NCI-H1694 treated with DMSO at 0.1 percent for 48 hours (cell line): ENCODE results near the gene MDFI.

Experiments used
- DNase-seq: peaks from one replicate; lab custom pipeline; 2025; lab: John Stamatoyannopoulos, UW

Gene MDFI

DNA sequence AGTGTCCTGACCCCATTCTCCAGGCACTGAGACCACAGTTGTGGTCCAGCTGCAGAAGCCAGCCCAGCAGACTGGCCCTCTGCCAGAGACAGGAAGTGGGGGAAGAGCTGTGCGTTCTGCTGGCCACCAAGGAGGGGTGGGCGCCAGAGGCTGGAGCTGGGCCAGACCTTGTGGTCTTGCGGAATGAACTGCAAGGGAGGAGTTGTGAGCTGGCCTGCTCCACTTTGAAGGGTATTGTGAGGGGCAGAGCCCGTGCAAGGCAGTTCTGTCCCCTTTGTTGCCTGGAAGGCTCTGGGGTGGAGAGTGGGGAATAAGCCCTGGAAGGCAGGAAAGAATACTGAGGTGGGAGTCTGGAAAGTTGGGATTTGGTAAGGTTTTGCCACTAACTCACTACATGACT lies 3.6 kb upstream of the MDFI start:
- DNase-seq = no peak

- no peak for DNase-seq
Observed at GRCh38 chr6:41635365-41635764, 2.9 kb upstream of the MDFI start.

- DNase-seq = no peak
Observed at GRCh38 chr6:41636833-41637193, 1.5 kb upstream of the MDFI start.

DNA sequence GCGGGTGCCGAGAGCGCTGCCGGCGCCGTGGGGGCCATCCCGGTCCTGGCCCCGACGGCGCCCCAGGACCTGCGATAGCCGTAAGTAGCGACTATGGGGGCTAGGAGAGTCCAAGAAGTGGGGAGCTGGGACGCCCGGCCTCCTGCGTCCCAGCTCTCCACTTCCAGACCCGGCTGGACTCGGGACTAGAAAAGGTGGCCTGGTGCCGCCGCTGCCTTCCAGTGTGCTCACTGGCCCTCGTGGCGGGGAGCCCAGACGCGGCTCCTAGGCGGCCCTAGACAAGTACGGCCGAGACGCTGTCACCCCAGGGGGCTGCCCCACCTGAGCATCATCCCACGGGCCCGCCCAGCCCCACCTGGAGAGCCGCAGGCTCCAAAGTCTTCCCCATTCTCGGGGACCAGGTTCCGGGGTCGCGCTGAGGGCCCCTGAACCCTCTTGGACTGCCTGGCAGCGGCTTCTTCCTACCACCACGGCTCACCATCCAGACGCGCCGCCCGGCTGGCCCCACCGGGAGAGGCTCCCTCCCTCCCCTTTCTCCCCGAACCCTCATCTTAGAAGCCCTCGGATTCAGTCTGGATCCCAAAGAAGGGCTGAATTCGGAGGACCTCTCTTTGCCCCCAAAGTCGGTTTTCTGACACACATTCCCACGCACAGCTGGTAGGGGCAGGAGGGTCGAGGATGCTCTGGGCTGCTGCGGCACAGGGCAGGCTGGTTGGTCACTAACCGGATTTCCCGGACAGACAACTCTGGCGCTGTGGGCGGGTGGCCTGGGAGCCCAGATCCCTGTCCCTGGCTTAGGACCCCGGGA lies 870 bp upstream of the MDFI start:
- DNase-seq = no peak

- no peak for DNase-seq
Observed at GRCh38 chr6:41638935-41639808, 904 bp downstream of the MDFI start.

DNA sequence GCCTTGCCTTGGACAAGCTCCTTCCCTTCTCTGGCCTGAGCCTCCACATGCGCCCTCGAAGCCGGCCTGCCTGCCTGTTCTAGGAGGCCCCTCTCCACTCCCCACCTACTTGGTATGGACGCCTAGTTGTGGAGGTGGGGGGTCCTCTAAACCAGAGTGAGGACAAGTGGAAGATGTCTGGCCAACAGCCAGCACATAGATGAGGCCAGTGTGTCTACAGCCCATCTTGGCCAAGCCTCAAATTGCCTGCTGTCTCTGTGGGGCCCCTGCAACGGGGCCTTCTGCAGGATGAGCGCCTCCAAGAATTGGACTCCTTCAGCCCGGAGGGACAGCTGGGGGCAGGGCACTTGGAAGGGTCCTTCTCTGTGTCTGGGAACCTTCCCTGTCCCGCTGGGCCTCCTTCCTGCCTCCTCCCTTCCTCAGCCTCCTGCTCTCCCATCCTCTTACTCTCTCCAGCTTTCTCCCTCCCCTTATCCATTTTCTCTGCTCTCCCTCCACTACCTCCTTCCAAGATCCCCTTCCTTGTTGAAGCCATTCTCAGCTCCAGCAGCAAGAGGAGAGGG lies 1.6 kb downstream of the MDFI start:
- DNase-seq = no peak

DNA sequence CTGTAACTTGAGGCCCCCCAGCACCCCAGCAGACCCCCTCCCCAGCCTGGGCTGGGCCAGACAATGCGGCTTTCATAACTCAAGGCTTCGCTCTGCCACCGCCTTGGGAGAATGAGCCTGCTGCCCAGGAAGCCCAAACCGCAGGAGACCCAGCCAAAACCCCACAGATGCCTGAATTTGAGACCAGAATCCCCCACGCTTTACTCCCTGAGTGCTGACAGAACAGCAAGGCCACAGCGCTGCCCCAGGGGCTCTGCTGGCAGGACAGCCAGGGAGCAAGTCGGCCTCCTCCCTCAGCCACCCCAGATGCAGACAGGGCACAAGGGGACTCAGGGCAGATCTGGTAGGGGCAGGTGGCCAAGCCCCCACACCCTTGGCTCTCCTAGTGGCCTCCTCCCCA lies 2.2 kb downstream of the MDFI start:
- DNase-seq = no peak

DNA sequence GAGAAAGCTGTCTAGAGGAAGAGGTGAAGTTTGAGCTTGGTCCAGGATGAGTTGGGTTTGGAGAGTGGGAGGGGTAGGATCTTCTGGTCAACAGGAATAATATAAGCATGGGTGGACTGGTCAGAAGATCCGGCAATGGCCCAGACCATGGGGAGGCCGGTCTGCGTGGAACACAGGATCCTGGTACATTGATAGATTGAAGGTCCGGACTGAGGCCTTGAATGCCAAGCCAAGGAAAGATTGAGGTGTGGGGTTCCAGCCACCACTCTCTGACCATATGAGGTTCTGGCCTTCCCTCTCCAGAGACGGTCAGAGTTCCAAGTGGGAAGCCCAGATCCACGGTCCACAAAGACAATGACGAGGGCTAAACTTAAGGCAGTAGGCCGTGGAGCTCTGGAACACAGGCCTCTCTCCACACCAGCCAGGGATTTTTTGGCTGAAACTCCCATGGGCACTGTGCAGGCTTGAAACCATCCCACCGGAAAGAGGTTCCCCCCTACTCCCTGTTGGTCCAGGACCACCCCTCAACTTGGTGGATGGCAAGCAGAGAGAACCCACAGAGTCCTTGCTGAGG lies 3.2 kb downstream of the MDFI start:
- DNase-seq = no peak

- DNase-seq = no peak
Observed at GRCh38 chr6:41642090-41642959, 4.1 kb downstream of the MDFI start.

GRCh38 chr6:41642960-41643898 lies 5.0 kb downstream of the MDFI start:
- DNase-seq = no peak

GRCh38 chr6:41643899-41644269 lies 5.6 kb downstream of the MDFI start:
- DNase-seq = no peak

- peak; percentile 53 for DNase-seq
Observed at GRCh38 chr6:41644297-41644879, 6.1 kb downstream of the MDFI start.

- no peak for DNase-seq
Observed at GRCh38 chr6:41645007-41645618, 6.8 kb downstream of the MDFI start.

DNA sequence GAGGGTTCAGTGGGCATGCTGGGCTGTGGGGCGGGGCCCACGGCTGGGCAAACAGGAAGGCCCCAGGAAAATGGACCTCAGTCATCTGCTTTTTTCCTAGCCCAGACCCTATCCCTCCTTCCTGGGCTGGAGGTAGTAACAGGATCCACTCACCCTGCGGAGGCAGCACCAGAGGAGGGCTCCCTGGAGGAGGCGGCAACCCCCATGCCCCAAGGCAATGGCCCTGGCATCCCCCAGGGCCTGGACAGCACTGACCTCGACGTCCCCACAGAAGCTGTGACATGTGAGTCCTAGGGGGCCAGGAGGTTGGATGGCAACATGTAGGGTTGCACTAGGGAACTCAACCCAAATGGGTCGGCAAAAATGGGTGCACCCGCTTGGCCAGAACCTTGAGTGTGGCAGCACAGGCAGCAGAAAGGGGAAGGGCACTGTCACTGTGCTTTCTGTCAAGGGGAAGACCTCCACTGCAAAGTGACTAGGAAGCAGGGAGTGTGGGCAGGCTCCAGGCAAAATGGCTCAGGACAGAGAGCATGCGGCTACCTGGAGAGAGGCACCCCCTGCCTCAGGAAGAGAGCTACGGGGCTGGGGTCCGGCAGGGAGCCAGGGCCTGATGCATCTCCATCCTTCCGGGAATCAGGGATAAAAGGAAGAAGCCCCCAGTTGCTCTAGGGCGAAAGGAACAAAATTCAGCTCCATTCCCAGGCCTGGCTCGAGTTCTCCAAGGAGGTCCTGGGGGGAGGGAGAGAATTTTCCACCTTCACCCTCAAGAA lies 7.9 kb downstream of the MDFI start:
- no peak for DNase-seq

- DNase-seq = no peak
Observed at GRCh38 chr6:41647061-41647511, 8.8 kb downstream of the MDFI start.

GRCh38 chr6:41648070-41648585 lies 9.9 kb downstream of the MDFI start:
- no peak for DNase-seq

DNA sequence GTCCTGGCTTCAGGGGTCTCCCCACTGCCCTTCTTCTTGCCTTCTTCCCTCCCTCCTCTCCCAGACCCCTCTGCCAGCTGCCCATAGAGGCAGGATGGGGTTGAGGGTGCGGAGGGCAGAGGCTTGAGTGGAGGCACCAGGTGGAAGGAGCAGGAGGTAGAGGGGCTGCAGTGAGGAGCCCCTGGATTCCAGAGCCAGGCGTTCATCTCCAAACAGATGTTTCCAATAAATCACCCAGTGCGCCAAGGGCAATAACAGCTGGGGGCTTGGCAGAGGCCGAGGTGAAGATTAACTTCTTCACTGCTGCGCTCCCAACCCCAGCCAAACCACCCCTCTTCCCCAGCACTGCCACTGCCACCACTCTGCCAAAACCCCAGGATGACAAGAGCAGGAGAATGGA lies 10.7 kb downstream of the MDFI start:
- no peak for DNase-seq

DNA sequence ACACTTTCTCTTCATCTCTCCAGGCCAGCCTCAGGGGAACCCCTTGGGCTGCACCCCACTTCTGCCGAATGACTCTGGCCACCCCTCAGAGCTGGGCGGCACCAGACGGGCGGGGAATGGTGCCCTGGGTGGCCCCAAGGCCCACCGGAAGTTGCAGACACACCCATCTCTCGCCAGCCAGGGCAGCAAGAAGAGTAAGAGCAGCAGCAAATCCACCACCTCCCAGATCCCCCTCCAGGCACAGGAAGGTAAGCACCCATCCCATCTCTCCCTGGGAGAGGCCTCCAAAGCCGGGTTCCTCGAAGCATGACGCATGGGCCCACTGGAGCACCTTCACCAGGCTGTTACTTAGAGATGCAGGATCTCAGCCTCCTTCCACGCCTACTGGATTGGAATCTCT lies 11.3 kb downstream of the MDFI start:
- no peak for DNase-seq

DNA sequence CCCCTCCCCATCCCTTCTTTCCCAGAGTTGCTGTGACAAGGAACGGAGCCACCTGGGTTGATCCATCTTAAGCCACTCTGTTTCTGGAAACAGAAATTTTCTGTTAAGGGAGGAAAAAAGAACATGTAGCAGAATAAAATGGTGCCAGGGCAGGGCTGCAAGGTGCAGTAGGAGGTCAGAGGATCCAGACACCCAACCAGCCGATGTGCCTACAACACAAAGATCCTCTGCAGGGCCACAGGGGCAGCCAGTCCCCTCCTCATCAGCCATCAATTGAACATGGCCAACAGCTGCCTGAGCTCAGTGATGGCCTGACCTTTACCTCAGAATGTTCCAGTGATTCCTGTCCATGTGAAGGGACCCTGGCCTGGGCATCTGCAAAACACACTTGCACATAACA lies 11.9 kb downstream of the MDFI start:
- DNase-seq = no peak
